ENCODE results near the gene ALKBH3.

ALKBH3 gene

GRCh38 chr11:43914466-43914865, 33.8 kb downstream of the ALKBH3 start:
- Histone ChIP-seq H3K4me3 (ENCODE audit: low read length) (no peak overlapping the region; the same call in 1 of the 2 replicates), H3K27me3 (ENCODE audit: insufficient read depth, low read length) (no peaks in the 10 kb centered on the region), H3K4me1 (ENCODE audit: insufficient read depth, low read length) (peaks cover 14% of the 10 kb centered on the region), H3K27ac (ENCODE audit: low read length) (no peak overlapping the region), H3K9me3 (ENCODE audit: insufficient read depth, low read depth, low read length) (no peaks in the 10 kb centered on the region), H3K36me3 (ENCODE audit: insufficient read depth, low read depth, low read length) (no peaks in the 10 kb centered on the region), H3K9ac (ENCODE audit: low read depth, low read length) (no peak overlapping the region)

- Histone ChIP-seq H3K27ac (ENCODE audit: low read length) (no peak overlapping the region), H3K27me3 (ENCODE audit: insufficient read depth, low read length) (no peaks in the 10 kb centered on the region), H3K4me1 (ENCODE audit: insufficient read depth, low read length) (peaks cover 29% of the 10 kb centered on the region), H3K4me3 (ENCODE audit: low read length) (no peak overlapping the region), H3K36me3 (ENCODE audit: insufficient read depth, low read depth, low read length) (no peaks in the 10 kb centered on the region), H3K9ac (ENCODE audit: low read depth, low read length) (no peak overlapping the region), H3K9me3 (ENCODE audit: insufficient read depth, low read depth, low read length) (no peaks in the 10 kb centered on the region)
These were observed 36.0 kb downstream of the ALKBH3 start for GRCh38 chr11:43916621-43917020.

- Histone ChIP-seq H3K9me3 (ENCODE audit: insufficient read depth, low read depth, low read length) (no peaks in the 10 kb centered on the region), H3K27ac (ENCODE audit: low read length) (no peak overlapping the region), H3K4me1 (ENCODE audit: insufficient read depth, low read length) (peaks cover 26% of the 10 kb centered on the region), H3K27me3 (ENCODE audit: insufficient read depth, low read length) (no peaks in the 10 kb centered on the region), H3K9ac (ENCODE audit: low read depth, low read length) (no peak overlapping the region), H3K4me3 (ENCODE audit: low read length) (no peak overlapping the region), H3K36me3 (ENCODE audit: insufficient read depth, low read depth, low read length) (no peaks in the 10 kb centered on the region)
These were observed 37.2 kb downstream of the ALKBH3 start for GRCh38 chr11:43917851-43918250.

GRCh38 chr11:43918662-43919061, 38.0 kb downstream of the ALKBH3 start:
- H3K36me3 ChIP-seq (ENCODE audit: insufficient read depth, low read depth, low read length): no peaks in the 10 kb centered on the region
- no peaks in the 10 kb centered on the region for H3K27me3 ChIP-seq (ENCODE audit: insufficient read depth, low read length)
- no peaks in the 10 kb centered on the region for H3K9me3 ChIP-seq (ENCODE audit: insufficient read depth, low read depth, low read length)
- H3K4me3 ChIP-seq (ENCODE audit: low read length): no peak overlapping the region
- H3K4me1 ChIP-seq (ENCODE audit: insufficient read depth, low read length): peaks cover 27% of the 10 kb centered on the region
- no peak overlapping the region for H3K9ac ChIP-seq (ENCODE audit: low read depth, low read length)
- H3K27ac ChIP-seq (ENCODE audit: low read length): no peak overlapping the region

- Histone ChIP-seq H3K27ac (ENCODE audit: low read length) (no peak overlapping the region), H3K4me1 (ENCODE audit: insufficient read depth, low read length) (peaks cover 28% of the 10 kb centered on the region), H3K4me3 (ENCODE audit: low read length) (no peak overlapping the region), H3K36me3 (ENCODE audit: insufficient read depth, low read depth, low read length) (no peaks in the 10 kb centered on the region), H3K9me3 (ENCODE audit: insufficient read depth, low read depth, low read length) (no peaks in the 10 kb centered on the region), H3K9ac (ENCODE audit: low read depth, low read length) (no peak overlapping the region), H3K27me3 (ENCODE audit: insufficient read depth, low read length) (no peaks in the 10 kb centered on the region)
These were observed 39.4 kb downstream of the ALKBH3 start for GRCh38 chr11:43919852-43920597.

- Histone ChIP-seq H3K27ac (ENCODE audit: low read length) (no peak overlapping the region), H3K27me3 (ENCODE audit: insufficient read depth, low read length) (no peaks in the 10 kb centered on the region), H3K9me3 (ENCODE audit: insufficient read depth, low read depth, low read length) (no peaks in the 10 kb centered on the region), H3K9ac (ENCODE audit: low read depth, low read length) (no peak overlapping the region), H3K36me3 (ENCODE audit: insufficient read depth, low read depth, low read length) (no peaks in the 10 kb centered on the region), H3K4me1 (ENCODE audit: insufficient read depth, low read length) (peaks cover 34% of the 10 kb centered on the region), H3K4me3 (ENCODE audit: low read length) (no peak overlapping the region)
These were observed 40.2 kb downstream of the ALKBH3 start for GRCh38 chr11:43920598-43921419.

- Histone ChIP-seq H3K9me3 (ENCODE audit: insufficient read depth, low read depth, low read length) (no peaks in the 10 kb centered on the region), H3K36me3 (ENCODE audit: insufficient read depth, low read depth, low read length) (no peaks in the 10 kb centered on the region), H3K27me3 (ENCODE audit: insufficient read depth, low read length) (no peaks in the 10 kb centered on the region), H3K27ac (ENCODE audit: low read length) (no peak overlapping the region), H3K4me3 (ENCODE audit: low read length) (no peak overlapping the region), H3K4me1 (ENCODE audit: insufficient read depth, low read length) (peaks cover 34% of the 10 kb centered on the region), H3K9ac (ENCODE audit: low read depth, low read length) (no peak overlapping the region)
These were observed 41.1 kb downstream of the ALKBH3 start for GRCh38 chr11:43921561-43922294.

GRCh38 chr11:43922295-43922648, 41.6 kb downstream of the ALKBH3 start:
- peaks cover 34% of the 10 kb centered on the region for H3K4me1 ChIP-seq (ENCODE audit: insufficient read depth, low read length)
- H3K27ac ChIP-seq (ENCODE audit: low read length): no peak overlapping the region
- H3K36me3 ChIP-seq (ENCODE audit: insufficient read depth, low read depth, low read length): no peaks in the 10 kb centered on the region
- no peak overlapping the region for H3K9ac ChIP-seq (ENCODE audit: low read depth, low read length)
- no peaks in the 10 kb centered on the region for H3K27me3 ChIP-seq (ENCODE audit: insufficient read depth, low read length)
- H3K9me3 ChIP-seq (ENCODE audit: insufficient read depth, low read depth, low read length): no peaks in the 10 kb centered on the region
- no peak overlapping the region for H3K4me3 ChIP-seq (ENCODE audit: low read length)

GRCh38 chr11:43922744-43923405, 42.2 kb downstream of the ALKBH3 start:
- H3K36me3 ChIP-seq (ENCODE audit: insufficient read depth, low read depth, low read length): no peaks in the 10 kb centered on the region
- no peaks in the 10 kb centered on the region for H3K9me3 ChIP-seq (ENCODE audit: insufficient read depth, low read depth, low read length)
- no peak overlapping the region for H3K9ac ChIP-seq (ENCODE audit: low read depth, low read length)
- no peaks in the 10 kb centered on the region for H3K27me3 ChIP-seq (ENCODE audit: insufficient read depth, low read length)
- no peak overlapping the region for H3K4me3 ChIP-seq (ENCODE audit: low read length)
- no peak overlapping the region for H3K27ac ChIP-seq (ENCODE audit: low read length)
- H3K4me1 ChIP-seq (ENCODE audit: insufficient read depth, low read length): peaks cover 36% of the 10 kb centered on the region

GRCh38 chr11:43923406-43924111, 42.9 kb downstream of the ALKBH3 start:
- no peaks in the 10 kb centered on the region for H3K27me3 ChIP-seq (ENCODE audit: insufficient read depth, low read length)
- H3K36me3 ChIP-seq (ENCODE audit: insufficient read depth, low read depth, low read length): no peaks in the 10 kb centered on the region
- H3K9me3 ChIP-seq (ENCODE audit: insufficient read depth, low read depth, low read length): no peaks in the 10 kb centered on the region
- H3K4me1 ChIP-seq (ENCODE audit: insufficient read depth, low read length): peaks cover 38% of the 10 kb centered on the region
- H3K9ac ChIP-seq (ENCODE audit: low read depth, low read length): no peak overlapping the region
- H3K27ac ChIP-seq (ENCODE audit: low read length): no peak overlapping the region
- no peak overlapping the region for H3K4me3 ChIP-seq (ENCODE audit: low read length)
